ENCODE data around the gene PTPN2.

DNA sequence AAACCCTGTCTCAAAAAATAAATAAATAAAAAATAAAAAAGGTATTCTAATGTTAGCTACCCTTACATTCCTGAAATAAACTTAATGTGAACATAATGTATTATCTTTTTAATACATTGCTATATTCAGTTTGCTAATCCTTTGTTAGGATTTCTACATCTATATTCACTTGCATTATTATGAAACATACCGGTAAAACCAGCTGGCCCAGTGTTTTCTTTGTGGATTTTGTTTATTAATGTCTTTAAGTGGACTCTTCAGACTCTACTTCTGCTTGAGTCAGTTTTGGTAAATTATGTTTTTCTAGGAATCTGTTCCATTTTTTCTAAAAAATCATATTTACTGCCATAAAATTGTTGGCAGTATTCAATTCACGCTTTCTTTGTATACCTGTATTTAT, 34.5 kb downstream of the PTPN2 start:
- TF ChIP-seq, protein P1, sequence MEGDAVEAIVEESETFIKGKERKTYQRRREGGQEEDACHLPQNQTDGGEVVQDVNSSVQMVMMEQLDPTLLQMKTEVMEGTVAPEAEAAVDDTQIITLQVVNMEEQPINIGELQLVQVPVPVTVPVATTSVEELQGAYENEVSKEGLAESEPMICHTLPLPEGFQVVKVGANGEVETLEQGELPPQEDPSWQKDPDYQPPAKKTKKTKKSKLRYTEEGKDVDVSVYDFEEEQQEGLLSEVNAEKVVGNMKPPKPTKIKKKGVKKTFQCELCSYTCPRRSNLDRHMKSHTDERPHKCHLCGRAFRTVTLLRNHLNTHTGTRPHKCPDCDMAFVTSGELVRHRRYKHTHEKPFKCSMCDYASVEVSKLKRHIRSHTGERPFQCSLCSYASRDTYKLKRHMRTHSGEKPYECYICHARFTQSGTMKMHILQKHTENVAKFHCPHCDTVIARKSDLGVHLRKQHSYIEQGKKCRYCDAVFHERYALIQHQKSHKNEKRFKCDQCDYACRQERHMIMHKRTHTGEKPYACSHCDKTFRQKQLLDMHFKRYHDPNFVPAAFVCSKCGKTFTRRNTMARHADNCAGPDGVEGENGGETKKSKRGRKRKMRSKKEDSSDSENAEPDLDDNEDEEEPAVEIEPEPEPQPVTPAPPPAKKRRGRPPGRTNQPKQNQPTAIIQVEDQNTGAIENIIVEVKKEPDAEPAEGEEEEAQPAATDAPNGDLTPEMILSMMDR (IDR thresholded peaks at IDR 0.05; ENCODE audit: insufficient read depth, low read depth, low read length) = no peak
- TF ChIP-seq EZH2 (IDR thresholded peaks at IDR 0.05; ENCODE audit: insufficient read depth, low read length) = no peak

Measured in astrocyte (in vitro differentiated cells and primary cell).